GM18499 (cell line): ENCODE measurements around the gene MKRN2OS.

Experiments used
- ATAC-seq: cut with Tn5 transposase; IDR thresholded peaks from one replicate; pipeline ENCODE4 v1.9.1; 2021; ENCODE audit warnings: moderate number of reproducible peaks; ENCODE audit not compliant: insufficient read depth, unreplicated experiment

The MKRN2OS gene

DNA sequence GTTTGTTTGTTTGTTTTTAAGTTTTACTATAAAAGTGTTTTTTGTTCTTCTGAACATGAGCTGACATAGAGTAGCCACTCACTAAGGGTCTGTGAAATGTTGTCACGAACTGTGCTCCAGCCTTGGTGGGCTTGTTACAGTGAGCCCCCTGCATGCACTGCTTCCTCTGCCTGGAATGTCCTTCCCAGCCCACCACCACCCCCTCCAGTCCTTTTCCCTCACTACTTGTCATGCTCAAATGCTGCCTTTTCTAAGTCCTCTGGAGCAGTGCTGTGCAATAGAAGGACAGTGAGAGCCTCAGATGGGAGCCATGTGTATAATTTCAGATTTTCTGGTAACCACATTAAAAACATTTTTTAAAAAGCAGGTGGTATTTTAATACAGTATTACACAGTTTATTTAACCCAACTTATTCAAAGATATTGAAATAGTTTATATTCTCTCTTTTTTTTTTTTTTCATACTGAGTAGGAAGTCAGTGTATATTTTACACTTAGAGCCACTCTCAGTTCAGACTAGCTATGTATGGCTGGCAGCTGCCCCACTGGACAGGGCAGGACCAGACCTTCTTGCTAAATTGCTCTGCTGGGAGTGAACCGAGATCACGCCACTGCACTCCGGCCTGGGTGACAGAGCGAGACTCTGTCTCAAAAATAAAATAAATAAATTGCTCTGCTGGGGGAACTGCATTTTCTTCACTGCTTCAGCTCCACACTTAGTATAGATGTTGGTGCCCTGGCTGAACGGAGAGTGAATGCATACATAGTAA, 26.9 kb downstream of the MKRN2OS start:
- no peak for ATAC-seq

DNA sequence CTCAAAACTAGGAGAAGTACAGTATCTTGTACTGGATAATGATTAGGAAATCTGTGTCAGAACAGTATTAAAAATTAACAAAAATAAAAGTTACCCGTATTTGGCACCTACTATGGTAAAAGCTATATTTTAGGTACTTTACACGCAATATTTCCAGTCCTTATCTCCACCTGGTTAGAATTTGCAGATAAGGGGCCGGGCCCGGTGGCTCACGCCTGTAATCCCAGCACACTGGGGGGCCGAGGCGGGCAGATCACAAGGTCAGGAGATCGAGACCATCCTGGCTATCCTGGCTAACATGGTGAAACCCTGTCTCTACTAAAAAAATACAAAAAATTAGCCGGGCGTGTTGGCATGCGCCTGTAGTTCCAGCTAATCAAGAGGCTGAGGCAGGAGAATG, 28.4 kb downstream of the MKRN2OS start:
- ATAC-seq, result no peak

GRCh38 chr3:12515631-12516030, 29.7 kb downstream of the MKRN2OS start:
- no peak for ATAC-seq

GRCh38 chr3:12513694-12514446, 31.4 kb downstream of the MKRN2OS start:
- no peak for ATAC-seq

GRCh38 chr3:12512534-12513118, 32.7 kb downstream of the MKRN2OS start:
- no peak for ATAC-seq

DNA sequence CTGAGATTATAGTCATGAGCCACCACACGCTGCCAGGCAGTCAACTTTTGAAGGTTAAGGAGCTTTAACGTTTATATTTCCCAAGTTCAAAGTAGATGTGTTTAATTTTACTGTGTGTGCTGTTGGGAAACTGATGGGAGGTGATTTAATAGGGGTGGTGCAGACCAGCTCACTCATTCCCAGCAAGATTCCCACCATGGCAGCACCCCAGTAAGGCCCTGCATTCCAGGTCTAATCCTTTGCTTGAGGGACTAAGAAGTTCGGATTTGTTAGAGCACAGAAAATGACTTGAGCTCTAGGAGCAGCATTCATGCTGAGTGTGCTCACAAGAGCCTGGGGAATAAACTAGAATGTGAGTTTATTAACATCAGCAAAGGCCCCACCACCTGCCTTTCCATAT, 35.8 kb downstream of the MKRN2OS start:
- no peak for ATAC-seq

DNA sequence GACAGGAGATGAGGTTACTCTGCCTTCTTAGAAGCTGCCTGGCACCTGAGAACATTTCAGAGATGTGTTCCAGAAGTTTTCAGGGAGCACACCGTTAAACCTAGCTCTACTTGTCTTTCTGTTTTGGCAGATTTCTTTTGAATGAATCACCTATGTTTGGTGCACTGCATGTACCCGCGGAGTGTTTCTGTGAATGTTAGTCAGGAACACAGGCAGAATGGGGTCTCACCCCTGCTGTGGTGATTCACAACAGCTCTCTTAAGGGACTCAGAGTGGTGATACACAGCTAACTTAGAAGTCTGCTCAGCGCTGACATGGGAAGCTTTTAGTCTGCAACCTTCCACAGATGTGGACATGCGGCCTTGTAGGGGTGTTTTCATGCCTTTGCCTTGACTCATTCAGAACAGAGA, 37.0 kb downstream of the MKRN2OS start:
- ATAC-seq, result no peak

GRCh38 chr3:12507591-12508281, 37.6 kb downstream of the MKRN2OS start:
- ATAC-seq, result no peak

- no peak for ATAC-seq
These were observed 39.0 kb downstream of the MKRN2OS start for GRCh38 chr3:12506201-12506709.

- ATAC-seq, result no peak
These were observed 42.0 kb downstream of the MKRN2OS start for GRCh38 chr3:12503126-12503957.

DNA sequence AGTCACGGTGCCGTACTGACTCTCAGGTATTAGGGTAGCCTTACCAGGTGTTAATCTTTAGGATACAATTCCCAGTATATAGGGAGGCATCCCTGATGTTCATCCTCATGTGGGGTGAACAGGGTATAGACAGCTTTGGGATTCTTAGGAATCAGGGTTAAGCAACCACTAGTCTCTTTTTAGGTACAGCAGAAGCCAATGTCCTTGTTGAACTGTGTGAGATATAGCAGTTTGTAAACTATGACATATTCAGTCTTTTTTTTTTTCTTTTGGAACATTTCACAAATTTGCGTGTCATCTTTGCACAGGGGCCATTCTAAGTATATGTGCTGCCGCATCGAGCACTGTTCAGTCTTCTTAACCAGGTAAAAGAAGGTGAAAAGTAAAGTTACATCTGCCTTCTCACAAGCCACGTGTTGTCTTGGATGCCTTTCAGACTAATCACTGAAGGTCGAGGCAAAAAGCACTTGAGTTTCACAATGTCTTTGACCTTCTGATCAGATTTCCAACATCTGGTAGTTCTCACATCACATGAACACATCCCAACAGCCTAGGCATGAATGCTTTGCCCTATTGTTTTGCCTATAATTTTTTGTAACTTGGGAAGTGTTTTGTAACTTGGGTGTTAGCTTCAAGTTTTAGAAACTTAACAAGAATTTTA, 43.8 kb downstream of the MKRN2OS start:
- ATAC-seq, result no peak

DNA sequence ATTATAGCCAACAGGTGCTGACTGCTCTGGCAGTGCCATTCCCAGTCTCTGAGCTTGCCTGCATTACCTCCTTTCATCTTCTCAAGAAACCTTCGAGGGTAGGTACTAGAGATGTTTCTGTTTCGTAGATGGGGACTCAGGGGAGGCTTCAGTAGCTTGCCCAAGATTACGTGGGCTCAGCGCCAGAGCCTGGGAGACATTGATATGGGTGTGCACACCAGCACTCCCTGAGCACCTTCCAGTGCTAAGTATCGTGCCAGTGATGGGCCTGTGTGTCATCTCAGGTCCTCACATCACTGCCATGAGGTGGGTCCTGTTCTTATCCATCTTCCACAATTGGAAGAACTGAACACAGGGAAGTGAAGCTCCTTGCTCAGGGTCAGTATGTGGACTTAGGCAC, 45.8 kb downstream of the MKRN2OS start:
- no peak for ATAC-seq

DNA sequence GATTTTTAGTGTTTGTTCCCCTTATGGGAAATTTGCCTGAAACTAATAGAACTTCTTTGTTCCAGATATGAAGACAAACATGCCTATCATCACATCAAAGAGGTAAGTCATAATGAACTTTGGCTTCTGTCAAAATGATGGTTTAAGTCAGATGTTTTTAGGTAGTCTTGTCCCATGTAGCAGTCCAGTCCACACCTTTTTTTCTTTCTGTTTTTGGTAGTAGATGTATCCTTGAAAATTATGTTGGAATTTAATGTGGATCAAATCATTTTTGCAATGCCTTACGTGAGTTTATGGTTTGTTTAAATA, 48.9 kb downstream of the MKRN2OS start:
- no peak for ATAC-seq

GRCh38 chr3:12495749-12496452, 49.4 kb downstream of the MKRN2OS start:
- ATAC-seq, result no peak

DNA sequence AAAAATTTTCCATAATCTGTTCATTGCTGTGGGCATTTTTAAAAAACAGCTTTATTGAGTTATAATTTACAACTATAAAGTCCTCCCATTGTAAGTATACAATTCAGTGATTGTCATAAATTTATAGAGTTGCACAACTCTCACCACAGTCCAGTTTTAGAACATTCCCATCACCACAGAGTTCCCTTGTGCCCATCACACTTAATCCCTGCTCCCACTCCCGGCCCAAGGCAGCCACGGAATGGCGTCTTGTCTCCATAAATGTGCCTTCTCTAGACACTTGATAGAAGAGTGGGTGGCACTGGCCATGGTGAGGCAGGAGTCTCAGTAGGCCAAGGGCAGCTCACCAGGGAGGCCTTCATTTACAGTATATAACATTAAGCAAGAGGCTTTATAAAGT, 54.8 kb downstream of the MKRN2OS start:
- ATAC-seq, result no peak

DNA sequence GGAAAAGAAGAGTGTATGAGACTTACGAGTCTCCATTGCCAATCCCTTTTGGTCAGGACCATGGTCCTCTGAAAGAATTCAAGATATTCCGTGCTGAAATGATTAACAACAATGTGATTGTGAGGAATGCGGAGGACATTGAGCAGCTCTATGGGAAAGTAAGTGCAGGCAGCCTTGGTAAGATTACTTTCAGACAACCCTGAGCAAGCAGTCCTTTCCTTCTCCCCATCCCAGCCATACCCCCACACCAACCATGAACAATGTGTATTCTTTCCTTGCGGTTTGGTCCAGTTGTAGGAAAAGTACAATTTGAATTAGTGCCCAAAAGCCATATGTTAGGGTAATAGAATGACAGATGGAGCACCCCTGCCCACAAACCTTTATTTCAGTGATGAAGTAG, 55.5 kb downstream of the MKRN2OS start:
- no peak for ATAC-seq
